Retinal pigment epithelial cell (primary cell): ENCODE results near the gene JOSD2.
A peak's percentile ranks its signal among the peaks of the same experiment; 100 is the strongest.
"Not testable (repeated sequence)": the region's sequence is repeated elsewhere in the genome, so short reads cannot be mapped to it uniquely, and the experiment has no call there.

Source experiments
- DNase-seq: peaks from one replicate; pipeline ENCODE4 v3.0.0-alpha.2; 2010; ENCODE audit warnings: low read depth
- H3K4me3 ChIP-seq: 2 replicates; pipeline ENCODE4 v1.5.1; 2011; ENCODE audit warnings: mild to moderate bottlenecking, low read length, control low read depth, moderate library complexity
- TF ChIP-seq, protein P1 (sequence below): conservative IDR thresholded peaks from 2 replicates; pipeline ENCODE4 v1.5.1; 2011; ENCODE audit warnings: low read depth, low read length, control low read depth, inconsistent platforms

Gene JOSD2

GRCh38 chr19:50478901-50479715 is 31.9 kb downstream of the JOSD2 start:
- no peak overlapping the region for H3K4me3 ChIP-seq
- no peak for DNase-seq
- TF ChIP-seq, protein P1, sequence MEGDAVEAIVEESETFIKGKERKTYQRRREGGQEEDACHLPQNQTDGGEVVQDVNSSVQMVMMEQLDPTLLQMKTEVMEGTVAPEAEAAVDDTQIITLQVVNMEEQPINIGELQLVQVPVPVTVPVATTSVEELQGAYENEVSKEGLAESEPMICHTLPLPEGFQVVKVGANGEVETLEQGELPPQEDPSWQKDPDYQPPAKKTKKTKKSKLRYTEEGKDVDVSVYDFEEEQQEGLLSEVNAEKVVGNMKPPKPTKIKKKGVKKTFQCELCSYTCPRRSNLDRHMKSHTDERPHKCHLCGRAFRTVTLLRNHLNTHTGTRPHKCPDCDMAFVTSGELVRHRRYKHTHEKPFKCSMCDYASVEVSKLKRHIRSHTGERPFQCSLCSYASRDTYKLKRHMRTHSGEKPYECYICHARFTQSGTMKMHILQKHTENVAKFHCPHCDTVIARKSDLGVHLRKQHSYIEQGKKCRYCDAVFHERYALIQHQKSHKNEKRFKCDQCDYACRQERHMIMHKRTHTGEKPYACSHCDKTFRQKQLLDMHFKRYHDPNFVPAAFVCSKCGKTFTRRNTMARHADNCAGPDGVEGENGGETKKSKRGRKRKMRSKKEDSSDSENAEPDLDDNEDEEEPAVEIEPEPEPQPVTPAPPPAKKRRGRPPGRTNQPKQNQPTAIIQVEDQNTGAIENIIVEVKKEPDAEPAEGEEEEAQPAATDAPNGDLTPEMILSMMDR = peak; percentile 60

GRCh38 chr19:50477751-50478515 is 33.1 kb downstream of the JOSD2 start:
- no peak for DNase-seq
- no peak overlapping the region for H3K4me3 ChIP-seq
- TF ChIP-seq, protein P1 = no peak

GRCh38 chr19:50476907-50477238 is 34.1 kb downstream of the JOSD2 start:
- DNase-seq = no peak
- TF ChIP-seq, protein P1 = no peak
- H3K4me3 ChIP-seq = peak overlapping the region; percentile 84

GRCh38 chr19:50476224-50476906 is 34.6 kb downstream of the JOSD2 start, which contains the start of the genes EMC10 and GARIN5A:
TSS of gene EMC10 (plus strand) at chr19:50476507. CDS start at chr19:50476545, 38 bp downstream.
TSS of gene GARIN5A (minus strand) at chr19:50476848. CDS start at chr19:50476388, 460 bp downstream.
- DNase-seq = peak; percentile 87
- TF ChIP-seq, protein P1 = no peak
- peak within 1 kb of the TSS; percentile 84 for H3K4me3 ChIP-seq

GRCh38 chr19:50475736-50476223 is 35.2 kb downstream of the JOSD2 start:
- peak overlapping the region; percentile 24 for H3K4me3 ChIP-seq
- no peak for DNase-seq
- TF ChIP-seq, protein P1 = no peak

GRCh38 chr19:50475101-50475568 is 35.9 kb downstream of the JOSD2 start:
- no peak overlapping the region for H3K4me3 ChIP-seq
- TF ChIP-seq, protein P1 = no peak
- no peak for DNase-seq

DNA sequence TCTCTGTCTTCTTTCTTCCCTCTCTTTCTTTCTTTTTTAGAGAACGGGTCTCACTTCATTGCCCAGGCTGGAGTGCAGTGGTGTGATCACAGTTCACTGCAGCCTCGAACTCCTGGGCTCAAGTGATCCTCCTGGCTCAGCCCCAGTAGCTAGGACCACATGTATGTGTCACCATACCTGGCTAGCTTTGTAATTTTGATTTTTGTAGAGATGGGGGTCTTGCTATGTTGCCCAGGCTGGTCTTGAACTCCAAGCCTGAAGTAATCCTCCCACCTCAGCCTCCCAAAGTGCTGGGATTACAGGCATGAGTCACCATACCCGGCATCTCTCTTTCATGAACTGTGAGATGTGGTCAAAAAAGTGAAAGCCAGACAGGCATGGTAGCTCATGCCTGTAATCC is 37.7 kb downstream of the JOSD2 start:
- not testable (repeated sequence) for DNase-seq, H3K4me3 ChIP-seq
